ENCODE measurements around the gene CGRRF1. TPM values are rescaled to one million over a fixed set of nuclear protein-coding genes. Genes with fewer than 3 reads are reported as not detected.

CGRRF1 gene
- total RNA-seq, 1 donor = 17.3 TPM

- no peak overlapping the region for H3K4me3 ChIP-seq (ENCODE audit: low read depth, low read length)
- no peak for TF ChIP-seq CTCF (IDR thresholded peaks at IDR 0.05; ENCODE audit: insufficient read depth, low read depth, low read length)
- DNase-seq (ENCODE audit: low read depth) = no peak
These were observed 6.0 kb downstream of the CGRRF1 start for GRCh38 chr14:54515670-54516069.

DNA sequence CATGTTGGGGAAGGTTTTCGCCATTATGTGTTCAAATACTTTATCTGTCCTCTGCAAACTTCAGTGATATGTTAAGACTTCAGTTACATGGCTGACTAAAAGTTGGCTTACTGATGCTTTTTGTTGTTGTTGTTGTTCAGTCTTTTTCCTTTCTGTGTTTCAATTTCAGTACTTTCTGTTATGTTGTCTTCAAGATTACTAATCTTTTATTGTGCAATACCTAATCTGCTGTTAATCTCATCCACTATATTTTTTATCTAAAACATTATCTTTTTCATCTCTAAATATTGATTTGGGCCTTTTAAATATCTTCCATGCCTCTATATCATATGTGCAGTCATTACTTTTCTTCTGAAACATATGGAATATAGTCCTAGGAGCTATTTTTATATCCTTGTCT lies 7.0 kb downstream of the CGRRF1 start:
- TF ChIP-seq CTCF (IDR thresholded peaks at IDR 0.05; ENCODE audit: insufficient read depth, low read depth, low read length) = no peak
- H3K4me3 ChIP-seq (ENCODE audit: low read depth, low read length) = no peak overlapping the region
- no peak for DNase-seq (ENCODE audit: low read depth)

DNA sequence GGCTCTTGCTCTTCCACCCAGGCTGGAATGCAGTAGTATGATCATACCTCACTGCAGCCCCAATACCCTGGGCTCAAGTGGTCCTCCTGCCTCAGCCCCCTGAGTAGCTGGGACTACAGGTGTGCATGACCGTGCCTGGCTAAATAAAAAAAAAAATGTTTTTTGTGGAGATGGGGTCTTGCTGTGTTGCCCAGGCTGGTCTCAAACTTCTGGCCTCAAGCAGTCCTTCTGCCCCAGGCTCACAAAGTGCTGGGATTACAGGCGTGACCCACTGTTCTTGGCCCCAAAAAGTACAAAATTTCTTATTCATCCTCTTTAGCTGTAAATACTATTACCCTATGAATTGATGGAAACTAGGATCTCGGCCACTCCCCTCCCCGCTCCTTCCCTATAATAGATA lies 14.7 kb downstream of the CGRRF1 start:
- H3K4me3 ChIP-seq (ENCODE audit: low read depth, low read length) = no peak overlapping the region
- no peak for DNase-seq (ENCODE audit: low read depth)
- no peak for TF ChIP-seq CTCF (IDR thresholded peaks at IDR 0.05; ENCODE audit: insufficient read depth, low read depth, low read length)

- no peak overlapping the region for H3K4me3 ChIP-seq (ENCODE audit: low read depth, low read length)
- TF ChIP-seq CTCF (IDR thresholded peaks at IDR 0.05; ENCODE audit: insufficient read depth, low read depth, low read length) = no peak
- DNase-seq (ENCODE audit: low read depth) = no peak
These were observed 19.3 kb downstream of the CGRRF1 start for GRCh38 chr14:54528973-54529372.

DNA sequence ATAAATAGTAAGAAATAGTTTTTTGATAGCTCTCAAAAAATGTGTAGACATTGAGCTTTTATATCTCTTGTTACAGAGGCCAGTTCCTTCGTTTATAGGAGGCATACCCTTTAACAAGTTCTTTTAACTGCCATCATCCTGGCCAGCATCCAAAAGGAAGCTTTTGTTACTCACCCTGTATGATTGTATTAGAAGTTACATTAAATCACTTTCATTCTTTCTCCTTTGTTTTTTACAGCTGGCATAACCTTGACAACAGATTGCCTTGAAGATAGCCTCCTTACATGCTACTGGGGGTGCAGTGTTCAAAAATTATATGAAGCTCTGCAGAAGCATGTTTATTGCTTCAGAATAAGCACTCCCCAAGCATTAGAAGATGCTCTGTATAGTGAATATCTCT lies 20.1 kb downstream of the CGRRF1 start:
- no peak overlapping the region for H3K4me3 ChIP-seq (ENCODE audit: low read depth, low read length)
- TF ChIP-seq CTCF (IDR thresholded peaks at IDR 0.05; ENCODE audit: insufficient read depth, low read depth, low read length) = no peak
- DNase-seq (ENCODE audit: low read depth) = peak; percentile 8

- no peak for DNase-seq (ENCODE audit: low read depth)
- H3K4me3 ChIP-seq (ENCODE audit: low read depth, low read length) = no peak overlapping the region
- TF ChIP-seq CTCF (IDR thresholded peaks at IDR 0.05; ENCODE audit: insufficient read depth, low read depth, low read length) = no peak
These were observed 22.7 kb downstream of the CGRRF1 start for GRCh38 chr14:54532111-54533012.

Data from fibroblast of villous mesenchyme (primary cell).